RWPE2 (cell line): ENCODE measurements around the gene ICAM2.

Source experiments
- ATAC-seq: fragments of 200-7000 bp; cut with Tn5 transposase; 3 replicates; pipeline ENCODE4 v1.9.1; 2021; ENCODE audit warnings: low read depth
- DNase-seq: peaks from one replicate; pipeline ENCODE4 v3.0.0-alpha.2; 2020; ENCODE audit warnings: low spot score
- H3K27ac ChIP-seq: fragments of 450-650 bp; 2 replicates; pipeline ENCODE4 v1.5.1; 2017; ENCODE audit warnings: mild to moderate bottlenecking; ENCODE audit not compliant: poor library complexity, severe bottlenecking
- H3K27me3 ChIP-seq: fragments of 250-450 bp; sonication (Bioruptor Pico); 2 replicates; pipeline ENCODE4 v1.5.1; 2021; ENCODE audit warnings: mild to moderate bottlenecking, moderate library complexity; ENCODE audit not compliant: insufficient read depth, poor library complexity, severe bottlenecking
- H3K36me3 ChIP-seq: fragments of 250-450 bp; sonication (Bioruptor Pico); 2 replicates; pipeline ENCODE4 v1.5.1; 2020; ENCODE audit warnings: low read depth, mild to moderate bottlenecking, moderate library complexity
- H3K4me1 ChIP-seq: fragments of 250-450 bp; sonication (Bioruptor Pico); 2 replicates; pipeline ENCODE4 v1.5.1; 2021; ENCODE audit warnings: mild to moderate bottlenecking, moderate library complexity; ENCODE audit not compliant: insufficient read depth, poor library complexity, severe bottlenecking
- H3K4me3 ChIP-seq: fragments of 250-450 bp; sonication (Bioruptor Pico); 2 replicates; pipeline ENCODE4 v1.5.1; 2021; ENCODE audit warnings: mild to moderate bottlenecking, moderate library complexity; ENCODE audit not compliant: severe bottlenecking
- H3K9me3 ChIP-seq: fragments of 250-450 bp; sonication (Bioruptor Pico); 2 replicates; pipeline ENCODE4 v1.5.1; 2021; ENCODE audit warnings: mild to moderate bottlenecking, moderate library complexity; ENCODE audit not compliant: severe bottlenecking
- CTCF ChIP-seq: fragments of 450-650 bp; IDR thresholded peaks from one replicate; pipeline ENCODE4 v1.5.1; 2017; ENCODE audit warnings: mild to moderate bottlenecking, moderate library complexity; ENCODE audit not compliant: poor library complexity, severe bottlenecking

ICAM2 gene

DNA sequence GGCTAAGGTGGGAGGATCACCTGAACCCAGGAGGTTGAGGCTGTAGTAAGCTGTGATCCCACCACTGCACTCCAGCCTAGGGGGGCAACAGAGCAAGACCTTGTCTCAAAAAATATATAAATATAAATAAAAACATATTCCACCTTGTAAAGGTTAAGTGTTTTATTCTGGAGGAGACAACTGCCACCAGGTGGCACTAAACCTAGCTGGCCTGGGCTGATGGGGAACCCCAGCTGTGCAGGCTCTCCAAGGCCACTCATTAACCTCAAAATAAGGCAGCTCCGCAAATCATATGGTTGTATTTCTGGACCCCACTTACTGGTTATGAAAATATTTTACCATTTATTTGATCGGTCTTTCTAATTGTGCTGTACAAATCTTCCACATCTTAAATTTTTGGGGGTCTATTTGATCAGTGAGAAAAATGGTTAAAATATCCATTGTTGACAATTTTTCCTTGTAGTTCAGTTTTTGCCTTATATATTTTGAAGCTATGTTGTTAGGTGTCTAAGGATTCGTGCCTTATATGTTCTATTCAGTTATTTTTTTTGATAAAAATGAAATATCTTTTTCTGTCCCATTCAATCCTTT lies 8.5 kb upstream of the ICAM2 start:
- ATAC-seq = peak; percentile 77
- DNase-seq = no peak
- Histone ChIP-seq H3K27me3 (no peaks in the 10 kb centered on the region), H3K27ac (no peak overlapping the region), H3K9me3 (no peaks in the 10 kb centered on the region), H3K36me3 (no peaks in the 10 kb centered on the region), H3K4me1 (peaks cover 4% of the 10 kb centered on the region), H3K4me3 (no peak overlapping the region)
- peak; percentile 94 for TF ChIP-seq CTCF

DNA sequence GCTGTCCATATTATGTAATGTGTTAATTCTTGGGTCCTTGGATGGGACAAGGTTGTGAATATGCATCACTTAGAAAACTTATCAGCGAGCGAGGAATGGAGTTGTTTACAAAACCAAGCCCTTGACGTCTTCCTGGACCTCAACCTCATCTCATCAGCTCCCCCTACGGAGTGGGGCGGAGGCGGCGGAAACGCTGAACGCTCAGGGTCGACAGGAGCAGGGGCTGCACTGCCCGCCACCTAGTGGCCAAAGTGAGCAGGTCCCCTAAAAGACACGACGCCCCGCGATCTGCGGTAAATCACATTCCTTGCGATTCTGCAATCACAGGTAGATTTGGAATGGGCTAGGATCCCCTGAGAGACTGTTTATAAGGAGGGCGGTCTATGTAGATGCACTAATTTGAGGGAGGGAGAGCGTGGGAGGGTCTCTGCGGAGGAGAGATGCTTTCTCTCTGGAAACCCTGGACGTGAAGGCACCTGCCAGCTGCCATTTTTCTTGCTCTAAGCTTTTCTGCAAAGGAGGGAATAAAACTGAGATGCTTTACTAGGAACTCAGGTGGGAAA lies 5.4 kb upstream of the ICAM2 start:
- H3K4me1 ChIP-seq = peaks cover 4% of the 10 kb centered on the region
- peak; percentile 97 for TF ChIP-seq CTCF
- H3K27ac ChIP-seq = no peak overlapping the region
- no peak for DNase-seq
- ATAC-seq = peak; percentile 84
- no peaks in the 10 kb centered on the region for H3K27me3 ChIP-seq
- H3K9me3 ChIP-seq = no peaks in the 10 kb centered on the region
- H3K4me3 ChIP-seq = no peak overlapping the region
- H3K36me3 ChIP-seq = no peaks in the 10 kb centered on the region

DNA sequence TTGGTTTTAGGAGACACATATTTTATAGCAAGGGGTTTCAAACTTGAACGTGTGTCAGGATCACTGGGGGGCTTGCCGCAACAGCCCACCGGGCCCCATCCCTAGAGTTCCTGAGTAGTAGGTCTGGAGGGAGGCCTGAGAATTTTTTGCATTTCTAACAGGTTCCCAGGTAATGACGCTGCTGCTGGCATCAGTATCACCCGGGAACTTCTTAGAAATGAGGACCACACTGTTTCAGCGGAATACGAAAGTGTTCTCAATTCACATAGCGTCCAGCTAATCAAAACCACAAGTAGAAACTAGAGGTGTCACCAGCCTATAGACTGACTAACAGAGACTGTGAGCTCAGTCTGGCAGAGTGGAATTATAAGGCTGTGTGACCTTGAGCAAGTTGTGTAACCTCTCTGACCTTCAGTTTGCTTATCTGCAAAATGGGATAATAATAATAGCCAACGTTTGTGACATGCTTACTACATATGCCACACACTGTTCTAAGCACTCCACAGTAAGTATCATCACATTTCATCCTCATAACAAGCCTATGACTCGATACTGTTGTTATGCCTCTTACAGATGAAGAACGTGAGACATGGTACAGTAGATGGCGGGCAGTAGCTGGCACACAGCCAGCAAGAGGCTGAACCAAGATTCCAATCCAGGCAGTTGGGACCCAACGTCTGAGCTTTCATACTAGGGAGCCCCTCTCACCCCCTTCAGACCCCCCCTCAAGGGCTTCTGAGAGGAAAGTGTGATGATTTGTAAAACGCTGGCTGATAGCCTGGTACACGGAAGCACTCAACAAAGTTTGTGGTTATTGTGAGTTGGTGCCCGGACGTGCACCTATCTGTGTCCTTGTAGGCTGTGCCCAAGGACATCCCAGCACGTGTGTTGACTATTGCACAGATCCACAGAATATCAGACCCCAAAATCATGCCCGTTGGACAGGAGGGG lies 4.6 kb upstream of the ICAM2 start:
- H3K36me3 ChIP-seq = no peaks in the 10 kb centered on the region
- no peak overlapping the region for H3K27ac ChIP-seq
- H3K9me3 ChIP-seq = no peaks in the 10 kb centered on the region
- DNase-seq = no peak
- ATAC-seq = no peak
- peaks cover 4% of the 10 kb centered on the region for H3K4me1 ChIP-seq
- H3K4me3 ChIP-seq = no peak overlapping the region
- TF ChIP-seq CTCF = no peak
- H3K27me3 ChIP-seq = no peaks in the 10 kb centered on the region

GRCh38 chr17:64024215-64024654 lies 3.8 kb upstream of the ICAM2 start:
- peaks cover 3% of the 10 kb centered on the region for H3K4me1 ChIP-seq
- no peaks in the 10 kb centered on the region for H3K9me3 ChIP-seq
- DNase-seq = no peak
- no peaks in the 10 kb centered on the region for H3K36me3 ChIP-seq
- H3K27ac ChIP-seq = no peak overlapping the region
- TF ChIP-seq CTCF = no peak
- H3K27me3 ChIP-seq = no peaks in the 10 kb centered on the region
- H3K4me3 ChIP-seq = no peak overlapping the region
- no peak for ATAC-seq
